GM23338 (cell line): Measurements from ENCODE around the gene CARD6.

Experiments used
- EZH2 ChIP-seq: fragments of 200-600 bp; sonication (generic); IDR thresholded peaks from one replicate; pipeline ENCODE4 v1.8.0; 2017; ENCODE audit warnings: antibody characterized with exemption, mild to moderate bottlenecking, low read depth; ENCODE audit not compliant: unreplicated experiment
- NANOG ChIP-seq: IDR thresholded peaks from 2 replicates; pipeline ENCODE4 v1.6.1; 2016; ENCODE audit warnings: antibody characterized with exemption, borderline replicate concordance
- TF ChIP-seq, protein P1 (sequence below), 2 experiments: fragments of 200-600 bp in 1 of 2; sonication (generic) in 1 of 2; conservative IDR thresholded peaks; 2 replicates each; pipeline versions ENCODE4 v1.5.1 to v1.6.1; 2016 to 2017; ENCODE audit warnings: antibody characterized with exemption in 2 of 2, low read depth in 2 of 2, mild to moderate bottlenecking in 2 of 2, moderate library complexity in 1 of 2
- TF ChIP-seq, protein P2 (sequence below): IDR thresholded peaks from one replicate; pipeline ENCODE4 v1.6.1; 2018; ENCODE audit warnings: antibody characterized with exemption; ENCODE audit not compliant: unreplicated experiment

DNA sequence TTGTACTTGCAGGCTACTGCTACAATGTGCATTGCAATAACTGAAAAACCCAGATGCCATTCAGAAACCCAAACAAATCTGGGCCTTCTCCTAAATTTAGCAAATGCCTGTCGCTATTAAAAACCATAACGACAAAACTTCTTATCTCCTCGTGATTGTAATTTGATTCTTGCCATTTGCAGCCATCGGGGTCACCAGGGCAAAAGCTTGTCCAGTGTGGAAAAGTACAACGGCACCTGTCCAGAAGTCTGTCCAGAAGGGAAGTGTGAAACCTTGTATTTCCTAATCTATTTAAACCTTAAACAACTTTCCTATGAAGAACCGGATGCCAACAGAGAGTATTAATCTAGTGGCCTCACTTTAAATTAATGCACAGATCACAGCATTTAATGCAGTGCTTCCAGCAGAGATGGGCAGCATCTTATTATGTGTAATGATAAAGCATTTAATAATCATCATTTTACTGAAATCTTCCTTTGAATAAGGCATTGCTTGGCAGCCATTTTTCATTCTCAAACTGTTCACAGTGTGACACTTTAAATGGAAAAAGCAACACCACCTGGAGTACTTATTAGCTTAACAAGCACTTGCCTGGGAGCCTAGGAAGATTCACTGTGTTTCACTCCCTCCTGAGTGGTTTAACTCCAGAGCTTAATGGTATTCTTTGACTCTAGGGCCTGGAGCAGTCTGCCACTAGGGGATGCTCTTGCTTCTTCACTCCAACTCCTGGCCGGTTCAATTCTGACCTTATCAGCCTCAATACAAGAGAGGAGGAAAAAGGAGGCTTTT is 63.2 kb downstream of the CARD6 start:
- TF ChIP-seq, protein P1, sequence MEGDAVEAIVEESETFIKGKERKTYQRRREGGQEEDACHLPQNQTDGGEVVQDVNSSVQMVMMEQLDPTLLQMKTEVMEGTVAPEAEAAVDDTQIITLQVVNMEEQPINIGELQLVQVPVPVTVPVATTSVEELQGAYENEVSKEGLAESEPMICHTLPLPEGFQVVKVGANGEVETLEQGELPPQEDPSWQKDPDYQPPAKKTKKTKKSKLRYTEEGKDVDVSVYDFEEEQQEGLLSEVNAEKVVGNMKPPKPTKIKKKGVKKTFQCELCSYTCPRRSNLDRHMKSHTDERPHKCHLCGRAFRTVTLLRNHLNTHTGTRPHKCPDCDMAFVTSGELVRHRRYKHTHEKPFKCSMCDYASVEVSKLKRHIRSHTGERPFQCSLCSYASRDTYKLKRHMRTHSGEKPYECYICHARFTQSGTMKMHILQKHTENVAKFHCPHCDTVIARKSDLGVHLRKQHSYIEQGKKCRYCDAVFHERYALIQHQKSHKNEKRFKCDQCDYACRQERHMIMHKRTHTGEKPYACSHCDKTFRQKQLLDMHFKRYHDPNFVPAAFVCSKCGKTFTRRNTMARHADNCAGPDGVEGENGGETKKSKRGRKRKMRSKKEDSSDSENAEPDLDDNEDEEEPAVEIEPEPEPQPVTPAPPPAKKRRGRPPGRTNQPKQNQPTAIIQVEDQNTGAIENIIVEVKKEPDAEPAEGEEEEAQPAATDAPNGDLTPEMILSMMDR (conservative IDR thresholded peaks at IDR 0.05; ENCODE audit: low read depth in 2 of 2), result peak; percentile 98 to 99
- TF ChIP-seq NANOG, result no peak
- TF ChIP-seq, protein P2, sequence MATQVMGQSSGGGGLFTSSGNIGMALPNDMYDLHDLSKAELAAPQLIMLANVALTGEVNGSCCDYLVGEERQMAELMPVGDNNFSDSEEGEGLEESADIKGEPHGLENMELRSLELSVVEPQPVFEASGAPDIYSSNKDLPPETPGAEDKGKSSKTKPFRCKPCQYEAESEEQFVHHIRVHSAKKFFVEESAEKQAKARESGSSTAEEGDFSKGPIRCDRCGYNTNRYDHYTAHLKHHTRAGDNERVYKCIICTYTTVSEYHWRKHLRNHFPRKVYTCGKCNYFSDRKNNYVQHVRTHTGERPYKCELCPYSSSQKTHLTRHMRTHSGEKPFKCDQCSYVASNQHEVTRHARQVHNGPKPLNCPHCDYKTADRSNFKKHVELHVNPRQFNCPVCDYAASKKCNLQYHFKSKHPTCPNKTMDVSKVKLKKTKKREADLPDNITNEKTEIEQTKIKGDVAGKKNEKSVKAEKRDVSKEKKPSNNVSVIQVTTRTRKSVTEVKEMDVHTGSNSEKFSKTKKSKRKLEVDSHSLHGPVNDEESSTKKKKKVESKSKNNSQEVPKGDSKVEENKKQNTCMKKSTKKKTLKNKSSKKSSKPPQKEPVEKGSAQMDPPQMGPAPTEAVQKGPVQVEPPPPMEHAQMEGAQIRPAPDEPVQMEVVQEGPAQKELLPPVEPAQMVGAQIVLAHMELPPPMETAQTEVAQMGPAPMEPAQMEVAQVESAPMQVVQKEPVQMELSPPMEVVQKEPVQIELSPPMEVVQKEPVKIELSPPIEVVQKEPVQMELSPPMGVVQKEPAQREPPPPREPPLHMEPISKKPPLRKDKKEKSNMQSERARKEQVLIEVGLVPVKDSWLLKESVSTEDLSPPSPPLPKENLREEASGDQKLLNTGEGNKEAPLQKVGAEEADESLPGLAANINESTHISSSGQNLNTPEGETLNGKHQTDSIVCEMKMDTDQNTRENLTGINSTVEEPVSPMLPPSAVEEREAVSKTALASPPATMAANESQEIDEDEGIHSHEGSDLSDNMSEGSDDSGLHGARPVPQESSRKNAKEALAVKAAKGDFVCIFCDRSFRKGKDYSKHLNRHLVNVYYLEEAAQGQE, result no peak
- no peak for TF ChIP-seq EZH2
